HL-60/S4 treated with retinoic acid at 250 ng/mL for 4 days and 3 days (cell line): ENCODE data around the gene THSD7B.
"Not testable (repeated sequence)": the region's sequence is repeated elsewhere in the genome, so short reads cannot be mapped to it uniquely, and the experiment has no call there.

Source experiments
- in situ Hi-C: fragments of 300-500 bp; cut with MboI; formaldehyde crosslinking; loops from 2 replicates; pipeline ENCODE4 v1.7.0; 2022; ENCODE audit warnings: low sequenced_read_pairs

The THSD7B gene

GRCh38 chr2:137233091-137233490, 467.7 kb downstream of the THSD7B start:
- in situ Hi-C loops = no loop called here

- in situ Hi-C loops = no loop called here
Observed at GRCh38 chr2:137237055-137237454, 471.7 kb downstream of the THSD7B start.

GRCh38 chr2:137238065-137238464, 472.7 kb downstream of the THSD7B start:
- in situ Hi-C loops = no loop called here

GRCh38 chr2:137249463-137250130, 484.3 kb downstream of the THSD7B start:
- in situ Hi-C loops = no loop called here

GRCh38 chr2:137250401-137250800, 485.1 kb downstream of the THSD7B start:
- in situ Hi-C loops = no loop called here

- in situ Hi-C loops = no loop called here
Observed at GRCh38 chr2:137251045-137251444, 485.7 kb downstream of the THSD7B start.

GRCh38 chr2:137252934-137253333, 487.6 kb downstream of the THSD7B start:
- in situ Hi-C loops = no loop called here

GRCh38 chr2:137254052-137254451, 488.7 kb downstream of the THSD7B start:
- in situ Hi-C loops = no loop called here

- in situ Hi-C loops = no loop called here
Observed at GRCh38 chr2:137255345-137255744, 490.0 kb downstream of the THSD7B start.

GRCh38 chr2:137255990-137256389, 490.6 kb downstream of the THSD7B start:
- in situ Hi-C loops = no loop called here

GRCh38 chr2:137261881-137262585, 496.7 kb downstream of the THSD7B start:
- in situ Hi-C loops = no loop called here

GRCh38 chr2:137262594-137262993, 497.2 kb downstream of the THSD7B start:
- in situ Hi-C loops = no loop called here

- in situ Hi-C loops = no loop called here
Observed at GRCh38 chr2:137287913-137288639, 522.7 kb downstream of the THSD7B start.

- in situ Hi-C loops = no loop called here
Observed at GRCh38 chr2:137291836-137292570, 526.7 kb downstream of the THSD7B start.

- in situ Hi-C loops = no loop called here
Observed at GRCh38 chr2:137298377-137298776, 533.0 kb downstream of the THSD7B start.

GRCh38 chr2:137300987-137301386, 535.6 kb downstream of the THSD7B start:
- in situ Hi-C loops = no loop called here

GRCh38 chr2:137302957-137303356, 537.6 kb downstream of the THSD7B start:
- in situ Hi-C loops = no loop called here

GRCh38 chr2:137316075-137316474, 550.7 kb downstream of the THSD7B start:
- in situ Hi-C loops = no loop called here

GRCh38 chr2:137321566-137321965, 556.2 kb downstream of the THSD7B start:
- in situ Hi-C loops = no loop called here

GRCh38 chr2:137331562-137331961, 566.2 kb downstream of the THSD7B start:
- in situ Hi-C loops = not testable (repeated sequence)
